COR-L47 (cell line): ENCODE results near the gene SLC7A1.
"Not testable (repeated sequence)": the region's sequence is repeated elsewhere in the genome, so short reads cannot be mapped to it uniquely, and the experiment has no call there.

Experiments used
- DNase-seq: peaks from one replicate; lab custom pipeline; 2025; lab: John Stamatoyannopoulos, UW

Gene SLC7A1

GRCh38 chr13:29595380-29596063 is at the start of gene SLC7A1:
SLC7A1 (minus strand) TSS chr13:29595688; CDS start chr13:29536188, 59,500 bp downstream.
- DNase-seq, result peak; percentile 95

- no peak for DNase-seq
These were observed 45.2 kb upstream of the SLC7A1 start for GRCh38 chr13:29640665-29641064.

DNA sequence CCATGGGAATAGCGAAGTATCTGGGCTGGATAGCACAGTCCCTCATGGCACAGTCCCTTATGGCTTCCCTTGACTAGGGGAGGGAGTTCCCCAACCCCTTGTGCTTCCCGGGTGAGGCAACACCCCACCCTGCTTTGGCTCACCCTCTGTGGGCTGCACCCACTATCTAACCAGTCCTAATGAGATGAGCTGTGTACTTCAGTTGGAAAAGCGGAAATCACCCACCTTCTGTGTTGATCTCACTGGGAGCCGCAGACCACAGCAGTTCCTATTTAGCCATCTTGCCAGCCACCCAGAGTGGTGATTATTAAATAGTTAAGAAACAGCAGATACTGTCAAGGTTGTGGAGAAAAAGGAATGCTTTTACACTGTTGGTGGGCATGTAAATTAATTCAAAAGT is 41.3 kb upstream of the SLC7A1 start:
- not testable (repeated sequence) for DNase-seq

- no peak for DNase-seq
These were observed 29.5 kb upstream of the SLC7A1 start for GRCh38 chr13:29624997-29625396.

- DNase-seq, result no peak
These were observed 26.4 kb upstream of the SLC7A1 start for GRCh38 chr13:29621841-29622240.

GRCh38 chr13:29621051-29621800 is 25.7 kb upstream of the SLC7A1 start:
- DNase-seq, result no peak

GRCh38 chr13:29619995-29620394 is 24.5 kb upstream of the SLC7A1 start:
- DNase-seq, result no peak

GRCh38 chr13:29613101-29613500 is 17.6 kb upstream of the SLC7A1 start:
- no peak for DNase-seq

- DNase-seq, result no peak
These were observed 12.0 kb upstream of the SLC7A1 start for GRCh38 chr13:29607465-29607864.

DNA sequence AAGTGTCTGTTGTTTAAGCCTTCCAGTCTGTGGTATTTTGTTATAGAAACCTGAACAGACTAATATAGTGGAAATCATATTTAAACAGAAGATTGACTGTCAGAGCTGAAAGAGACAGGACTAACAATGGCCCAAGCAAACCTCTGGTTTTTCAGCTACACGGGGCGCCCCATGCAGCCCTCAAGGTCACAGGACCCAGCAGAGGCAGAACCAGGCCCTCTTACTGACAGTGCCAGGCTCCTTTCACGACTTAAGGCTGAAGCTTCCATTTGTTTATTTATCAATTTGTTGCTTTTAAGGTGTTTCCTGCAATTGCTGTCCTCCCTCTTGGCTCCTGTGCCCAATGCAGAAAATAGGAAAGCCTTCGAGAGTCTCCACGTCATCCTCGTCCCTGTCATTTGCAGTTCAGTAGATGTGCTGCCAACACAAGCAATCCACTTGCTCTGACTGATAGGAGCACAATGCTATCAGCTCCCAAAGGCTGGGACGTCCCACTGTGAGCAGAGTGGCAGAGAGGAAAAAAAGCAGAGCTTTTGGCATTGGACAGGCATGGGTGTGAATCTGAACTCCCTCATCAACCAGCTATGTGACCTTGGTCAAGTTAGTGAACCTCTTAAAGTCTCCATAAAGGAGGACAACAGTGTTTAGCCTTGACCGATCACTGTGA is 10.5 kb upstream of the SLC7A1 start:
- no peak for DNase-seq

- no peak for DNase-seq
These were observed 2.8 kb upstream of the SLC7A1 start for GRCh38 chr13:29598321-29598720.

- no peak for DNase-seq
These were observed 2.2 kb upstream of the SLC7A1 start for GRCh38 chr13:29597706-29598105.

DNA sequence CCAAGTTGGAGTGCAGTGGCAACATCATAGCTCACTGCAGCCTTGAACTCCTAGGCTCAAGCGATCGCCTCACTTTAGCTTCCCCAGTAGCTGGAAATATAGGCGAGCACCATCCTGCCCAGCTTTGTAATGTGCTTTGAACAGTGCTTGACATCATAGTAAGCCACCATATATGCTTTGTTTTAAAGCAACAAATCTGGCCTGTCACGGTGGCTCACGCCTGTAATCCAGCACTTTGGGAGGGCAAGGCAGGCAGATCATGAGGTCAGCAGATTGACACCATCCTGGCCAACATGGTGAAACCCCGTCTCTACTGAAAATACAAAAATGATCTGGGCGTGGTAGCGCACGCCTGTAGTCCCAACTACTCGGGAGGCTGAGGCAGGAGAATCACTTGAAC is 1.8 kb upstream of the SLC7A1 start:
- DNase-seq, result no peak

DNA sequence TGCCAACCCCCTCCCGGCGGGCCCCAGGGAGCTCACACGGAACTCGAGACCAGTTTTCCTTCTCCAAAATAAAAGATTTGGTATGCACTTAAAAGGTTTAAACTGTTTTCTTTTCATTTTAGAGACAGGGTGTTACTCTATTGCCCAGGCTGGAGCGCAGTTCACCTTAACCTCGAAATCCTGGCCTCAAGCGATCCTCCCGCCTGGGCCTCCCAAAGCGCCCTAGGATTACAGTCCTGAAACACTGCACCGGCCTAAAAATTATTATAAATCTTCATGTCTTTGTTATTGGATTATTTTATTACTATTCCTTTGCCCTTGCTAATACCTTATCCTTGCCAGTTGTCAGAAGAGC is 553 bp upstream of the SLC7A1 start:
- DNase-seq, result no peak

DNA sequence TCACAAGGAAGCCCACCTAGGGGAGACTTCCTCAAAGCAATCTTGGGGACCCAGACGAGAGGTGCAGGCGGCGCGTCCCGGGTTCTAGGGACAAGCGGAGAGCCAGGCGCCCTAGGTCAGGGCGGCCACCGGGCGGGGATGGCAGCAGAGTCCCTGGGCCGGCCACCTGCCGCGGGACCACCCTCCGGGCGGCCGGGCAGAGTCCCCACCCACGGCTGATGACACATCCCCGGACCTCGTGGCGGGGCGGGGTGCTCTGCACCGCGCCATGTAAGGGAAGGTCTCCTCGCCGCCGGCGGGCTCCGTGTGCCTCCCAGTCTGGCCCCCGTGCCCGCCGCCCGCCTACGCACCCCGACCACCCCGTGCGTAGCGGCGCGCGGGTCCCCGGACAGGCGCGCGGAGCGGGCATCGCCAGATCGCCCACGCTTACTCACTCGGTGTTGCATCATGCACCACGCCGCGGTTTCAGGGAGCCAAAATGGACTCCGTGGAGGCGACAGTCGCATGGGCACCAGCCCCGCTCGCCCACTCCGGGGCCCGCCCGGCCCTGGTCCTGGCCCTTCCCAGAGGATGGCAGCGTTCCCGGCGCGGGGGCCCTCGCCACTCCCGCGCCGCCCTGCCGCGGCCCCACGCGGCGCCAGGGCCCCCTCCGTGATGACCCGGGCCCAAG is 643 bp downstream of the SLC7A1 start:
- peak; percentile 60 for DNase-seq

GRCh38 chr13:29594303-29594709 is 1.2 kb downstream of the SLC7A1 start:
- DNase-seq, result no peak

- no peak for DNase-seq
These were observed 1.7 kb downstream of the SLC7A1 start for GRCh38 chr13:29593605-29594297.

DNA sequence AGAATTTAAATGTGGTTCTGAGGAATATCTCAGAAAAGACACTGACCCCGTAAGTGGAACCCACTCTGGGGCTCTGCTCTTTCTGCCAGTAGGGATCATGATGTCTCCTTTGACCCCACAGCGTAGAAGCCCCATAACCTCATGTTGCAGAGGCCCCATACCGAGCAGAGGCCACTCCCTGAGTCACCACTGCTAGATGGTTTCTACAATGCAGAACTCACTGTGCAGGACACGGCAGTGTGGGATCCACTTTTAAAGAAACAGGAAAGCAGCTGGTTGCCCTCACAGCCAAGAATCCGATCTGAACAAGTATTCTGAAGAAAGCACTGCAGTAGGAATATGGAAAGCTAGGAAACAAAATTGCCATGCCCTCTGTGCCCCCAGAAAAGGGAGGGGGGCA is 4.2 kb downstream of the SLC7A1 start:
- no peak for DNase-seq

- DNase-seq, result no peak
These were observed 5.5 kb downstream of the SLC7A1 start for GRCh38 chr13:29589967-29590366.

- DNase-seq, result peak; percentile 46
These were observed 6.3 kb downstream of the SLC7A1 start for GRCh38 chr13:29589234-29589633.

DNA sequence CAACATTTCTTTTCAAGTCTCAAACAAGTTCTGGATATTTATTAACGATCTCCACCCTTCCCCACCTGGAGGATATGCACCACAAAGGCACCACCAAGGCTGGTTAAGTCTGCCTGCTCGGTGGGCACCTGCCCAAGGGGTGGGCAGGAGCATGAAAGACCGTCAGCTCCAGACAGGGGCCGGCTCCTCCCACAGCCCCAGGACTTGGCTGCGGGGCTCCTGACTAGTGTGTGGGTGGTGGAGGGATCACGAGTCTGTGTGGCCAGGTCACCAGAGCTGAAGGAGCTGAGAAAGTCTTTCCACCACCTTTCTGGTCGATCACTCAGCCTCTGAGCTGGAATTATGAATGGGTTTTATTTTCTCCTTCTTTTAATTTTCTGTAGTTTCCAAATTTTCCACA is 7.8 kb downstream of the SLC7A1 start:
- no peak for DNase-seq
